Measurements from ENCODE around the gene EP400.
"Not testable (repeated sequence)": the region's sequence is repeated elsewhere in the genome, so short reads cannot be mapped to it uniquely, and the experiment has no call there.

The EP400 gene

GRCh38 chr12:131961328-131961727 lies 11.6 kb downstream of the EP400 start:
- H3K36me3 ChIP-seq (ENCODE audit: control insufficient read depth in 1 of 2, insufficient read depth in 2 of 2, low read length in 2 of 2); H3K9me3 ChIP-seq (ENCODE audit: control insufficient read depth in 1 of 2, low read length in 2 of 2); H3K4me3 ChIP-seq (ENCODE audit: low read depth in 1 of 2, low read length in 2 of 2); H3K27me3 ChIP-seq (ENCODE audit: low read depth, low read length); H3K27ac ChIP-seq (ENCODE audit: low read length): not testable (repeated sequence)
- peaks cover 4 to 39% of the 10 kb centered on the region in 2 donors for H3K4me1 ChIP-seq (ENCODE audit: control insufficient read depth in 1 of 2, insufficient read depth in 2 of 2, low read length in 2 of 2)

GRCh38 chr12:131962069-131962468 lies 12.3 kb downstream of the EP400 start:
- H3K9me3 ChIP-seq (ENCODE audit: control insufficient read depth in 1 of 2, low read length in 2 of 2), result no peaks in the 10 kb centered on the region
- no peak overlapping the region for H3K27ac ChIP-seq (ENCODE audit: low read length)
- H3K36me3 ChIP-seq (ENCODE audit: control insufficient read depth in 1 of 2, insufficient read depth in 2 of 2, low read length in 2 of 2), result peaks cover 8 to 10% of the 10 kb centered on the region in 2 donors
- H3K4me1 ChIP-seq (ENCODE audit: control insufficient read depth in 1 of 2, insufficient read depth in 2 of 2, low read length in 2 of 2), result peaks cover 0 to 31% of the 10 kb centered on the region in 2 donors
- H3K4me3 ChIP-seq (ENCODE audit: low read depth in 1 of 2, low read length in 2 of 2), result no peak overlapping the region
- H3K27me3 ChIP-seq (ENCODE audit: low read depth, low read length), result no peaks in the 10 kb centered on the region

GRCh38 chr12:131963381-131963780 lies 13.6 kb downstream of the EP400 start:
- Histone ChIP-seq H3K36me3 (ENCODE audit: control insufficient read depth in 1 of 2, insufficient read depth in 2 of 2, low read length in 2 of 2) (peaks cover 8 to 10% of the 10 kb centered on the region in 2 donors), H3K27me3 (ENCODE audit: low read depth, low read length) (no peaks in the 10 kb centered on the region), H3K4me3 (ENCODE audit: low read depth in 1 of 2, low read length in 2 of 2) (no peak overlapping the region), H3K9me3 (ENCODE audit: control insufficient read depth in 1 of 2, low read length in 2 of 2) (no peaks in the 10 kb centered on the region), H3K27ac (ENCODE audit: low read length) (no peak overlapping the region), H3K4me1 (ENCODE audit: control insufficient read depth in 1 of 2, insufficient read depth in 2 of 2, low read length in 2 of 2) (peaks cover 0 to 27% of the 10 kb centered on the region in 2 donors)

GRCh38 chr12:131965073-131965472 lies 15.3 kb downstream of the EP400 start:
- Histone ChIP-seq H3K9me3 (ENCODE audit: control insufficient read depth in 1 of 2, low read length in 2 of 2) (no peaks in the 10 kb centered on the region), H3K4me3 (ENCODE audit: low read depth in 1 of 2, low read length in 2 of 2) (no peak overlapping the region), H3K4me1 (ENCODE audit: control insufficient read depth in 1 of 2, insufficient read depth in 2 of 2, low read length in 2 of 2) (peaks cover 0 to 27% of the 10 kb centered on the region in 2 donors), H3K36me3 (ENCODE audit: control insufficient read depth in 1 of 2, insufficient read depth in 2 of 2, low read length in 2 of 2) (peaks cover 8 to 10% of the 10 kb centered on the region in 2 donors), H3K27me3 (ENCODE audit: low read depth, low read length) (no peaks in the 10 kb centered on the region), H3K27ac (ENCODE audit: low read length) (no peak overlapping the region)

GRCh38 chr12:131971226-131971625 lies 21.5 kb downstream of the EP400 start:
- H3K27me3 ChIP-seq (ENCODE audit: low read depth, low read length), result no peaks in the 10 kb centered on the region
- H3K36me3 ChIP-seq (ENCODE audit: control insufficient read depth in 1 of 2, insufficient read depth in 2 of 2, low read length in 2 of 2), result peaks cover 0 to 4% of the 10 kb centered on the region in 2 donors
- no peaks in the 10 kb centered on the region for H3K4me1 ChIP-seq (ENCODE audit: control insufficient read depth in 1 of 2, insufficient read depth in 2 of 2, low read length in 2 of 2)
- H3K4me3 ChIP-seq (ENCODE audit: low read depth in 1 of 2, low read length in 2 of 2), result no peak overlapping the region
- no peaks in the 10 kb centered on the region for H3K9me3 ChIP-seq (ENCODE audit: control insufficient read depth in 1 of 2, low read length in 2 of 2)
- H3K27ac ChIP-seq (ENCODE audit: low read length), result no peak overlapping the region

- H3K27me3 ChIP-seq (ENCODE audit: low read depth, low read length), result no peaks in the 10 kb centered on the region
- peaks cover 5 to 11% of the 10 kb centered on the region in 2 donors for H3K36me3 ChIP-seq (ENCODE audit: control insufficient read depth in 1 of 2, insufficient read depth in 2 of 2, low read length in 2 of 2)
Measured at GRCh38 chr12:131975228-131975627, 25.5 kb downstream of the EP400 start.

GRCh38 chr12:131979606-131980005 lies 29.9 kb downstream of the EP400 start:
- H3K36me3 ChIP-seq (ENCODE audit: control insufficient read depth in 1 of 2, insufficient read depth in 2 of 2, low read length in 2 of 2), result peaks cover 35 to 44% of the 10 kb centered on the region in 2 donors
- no peaks in the 10 kb centered on the region for H3K9me3 ChIP-seq (ENCODE audit: control insufficient read depth in 1 of 2, low read length in 2 of 2)
- H3K27me3 ChIP-seq (ENCODE audit: low read depth, low read length), result no peaks in the 10 kb centered on the region
- no peak overlapping the region for H3K27ac ChIP-seq (ENCODE audit: low read length)
- no peaks in the 10 kb centered on the region for H3K4me1 ChIP-seq (ENCODE audit: control insufficient read depth in 1 of 2, insufficient read depth in 2 of 2, low read length in 2 of 2)
- H3K4me3 ChIP-seq (ENCODE audit: low read depth in 1 of 2, low read length in 2 of 2), result no peak overlapping the region

More at GRCh38 chr12:131975228-131975627, 25.5 kb downstream of the EP400 start:
- Histone ChIP-seq H3K4me1 (ENCODE audit: control insufficient read depth in 1 of 2, insufficient read depth in 2 of 2, low read length in 2 of 2) (no peaks in the 10 kb centered on the region), H3K4me3 (ENCODE audit: low read depth in 1 of 2, low read length in 2 of 2) (no peak overlapping the region), H3K9me3 (ENCODE audit: control insufficient read depth in 1 of 2, low read length in 2 of 2) (no peaks in the 10 kb centered on the region), H3K27ac (ENCODE audit: low read length) (no peak overlapping the region)

- no peak overlapping the region for H3K4me3 ChIP-seq (ENCODE audit: low read depth in 1 of 2, low read length in 2 of 2)
- H3K27me3 ChIP-seq (ENCODE audit: low read depth, low read length), result no peaks in the 10 kb centered on the region
- no peaks in the 10 kb centered on the region for H3K4me1 ChIP-seq (ENCODE audit: control insufficient read depth in 1 of 2, insufficient read depth in 2 of 2, low read length in 2 of 2)
- peaks cover 35 to 50% of the 10 kb centered on the region in 2 donors for H3K36me3 ChIP-seq (ENCODE audit: control insufficient read depth in 1 of 2, insufficient read depth in 2 of 2, low read length in 2 of 2)
- no peak overlapping the region for H3K27ac ChIP-seq (ENCODE audit: low read length)
- H3K9me3 ChIP-seq (ENCODE audit: control insufficient read depth in 1 of 2, low read length in 2 of 2), result no peaks in the 10 kb centered on the region
Measured at GRCh38 chr12:131980263-131980662, 30.5 kb downstream of the EP400 start.

- H3K4me1 ChIP-seq (ENCODE audit: control insufficient read depth in 1 of 2, insufficient read depth in 2 of 2, low read length in 2 of 2), result no peaks in the 10 kb centered on the region
- H3K27ac ChIP-seq (ENCODE audit: low read length), result no peak overlapping the region
- no peaks in the 10 kb centered on the region for H3K27me3 ChIP-seq (ENCODE audit: low read depth, low read length)
- H3K4me3 ChIP-seq (ENCODE audit: low read depth in 1 of 2, low read length in 2 of 2), result no peak overlapping the region
- no peaks in the 10 kb centered on the region for H3K9me3 ChIP-seq (ENCODE audit: control insufficient read depth in 1 of 2, low read length in 2 of 2)
- H3K36me3 ChIP-seq (ENCODE audit: control insufficient read depth in 1 of 2, insufficient read depth in 2 of 2, low read length in 2 of 2), result peaks cover 39 to 55% of the 10 kb centered on the region in 2 donors
Measured at GRCh38 chr12:131981388-131981787, 31.6 kb downstream of the EP400 start.

GRCh38 chr12:131982041-131982440 lies 32.3 kb downstream of the EP400 start:
- Histone ChIP-seq H3K9me3 (ENCODE audit: control insufficient read depth in 1 of 2, low read length in 2 of 2) (no peaks in the 10 kb centered on the region), H3K4me3 (ENCODE audit: low read depth in 1 of 2, low read length in 2 of 2) (no peak overlapping the region), H3K27ac (ENCODE audit: low read length) (no peak overlapping the region), H3K36me3 (ENCODE audit: control insufficient read depth in 1 of 2, insufficient read depth in 2 of 2, low read length in 2 of 2) (peaks cover 46 to 61% of the 10 kb centered on the region in 2 donors), H3K4me1 (ENCODE audit: control insufficient read depth in 1 of 2, insufficient read depth in 2 of 2, low read length in 2 of 2) (no peaks in the 10 kb centered on the region), H3K27me3 (ENCODE audit: low read depth, low read length) (no peaks in the 10 kb centered on the region)

GRCh38 chr12:131983026-131983425 lies 33.3 kb downstream of the EP400 start:
- H3K4me1 ChIP-seq (ENCODE audit: control insufficient read depth in 1 of 2, insufficient read depth in 2 of 2, low read length in 2 of 2), result peaks cover 0 to 5% of the 10 kb centered on the region in 2 donors
- H3K4me3 ChIP-seq (ENCODE audit: low read depth in 1 of 2, low read length in 2 of 2), result no peak overlapping the region
- H3K9me3 ChIP-seq (ENCODE audit: control insufficient read depth in 1 of 2, low read length in 2 of 2), result no peaks in the 10 kb centered on the region
- H3K27me3 ChIP-seq (ENCODE audit: low read depth, low read length), result no peaks in the 10 kb centered on the region
- H3K36me3 ChIP-seq (ENCODE audit: control insufficient read depth in 1 of 2, insufficient read depth in 2 of 2, low read length in 2 of 2), result peaks cover 54 to 70% of the 10 kb centered on the region in 2 donors
- no peak overlapping the region for H3K27ac ChIP-seq (ENCODE audit: low read length)

- Histone ChIP-seq H3K4me1 (ENCODE audit: control insufficient read depth in 1 of 2, insufficient read depth in 2 of 2, low read length in 2 of 2) (peaks cover 0 to 5% of the 10 kb centered on the region in 2 donors), H3K4me3 (ENCODE audit: low read depth in 1 of 2, low read length in 2 of 2) (no peak overlapping the region), H3K36me3 (ENCODE audit: control insufficient read depth in 1 of 2, insufficient read depth in 2 of 2, low read length in 2 of 2) (peaks cover 59 to 75% of the 10 kb centered on the region in 2 donors), H3K27me3 (ENCODE audit: low read depth, low read length) (no peaks in the 10 kb centered on the region), H3K9me3 (ENCODE audit: control insufficient read depth in 1 of 2, low read length in 2 of 2) (no peaks in the 10 kb centered on the region), H3K27ac (ENCODE audit: low read length) (no peak overlapping the region)
Measured at GRCh38 chr12:131983554-131983953, 33.8 kb downstream of the EP400 start.

Data from muscle layer of duodenum (tissue), 2 donors.